Cardiac fibroblast (primary cell): ENCODE measurements around the gene PARN.
A peak's percentile ranks its signal among the peaks of the same experiment; 100 is the strongest.
"Not testable (repeated sequence)": the region's sequence is repeated elsewhere in the genome, so short reads cannot be mapped to it uniquely, and the experiment has no call there.

Experiments used
- DNase-seq, 2 donors: peaks; one replicate each; pipeline versions ENCODE4 v3.0.0 to v3.0.0-alpha.2; 2010; ENCODE audit warnings: low read depth in 2 of 2
- H3K4me3 ChIP-seq, 2 donors: replicated peaks in 1 of 2; 1 replicate in 1 of 2; 2 replicates in 1 of 2; pipeline ENCODE4 v1.5.1; 2011; ENCODE audit warnings: low read depth in 2 of 2, low read length in 2 of 2, mild to moderate bottlenecking in 2 of 2, moderate library complexity in 1 of 2
- CTCF ChIP-seq: IDR thresholded peaks from one replicate; pipeline ENCODE4 v1.5.1; 2011; ENCODE audit warnings: low read depth, mild to moderate bottlenecking, low read length, inconsistent platforms

Gene PARN

GRCh38 chr16:14545346-14545884 is 84.6 kb downstream of the PARN start:
- TF ChIP-seq CTCF = no peak
- peak in 1 of 2 donors; percentile 21 for DNase-seq
- H3K4me3 ChIP-seq = no peak overlapping the region

- not testable (repeated sequence) for H3K4me3 ChIP-seq, DNase-seq
Measured at GRCh38 chr16:14544846-14545245, 85.2 kb downstream of the PARN start.

GRCh38 chr16:14539631-14540030 is 90.4 kb downstream of the PARN start:
- no peak overlapping the region for H3K4me3 ChIP-seq
- DNase-seq = peak in 1 of 2 donors; percentile 17
- no peak for TF ChIP-seq CTCF

- no peak overlapping the region for H3K4me3 ChIP-seq
- no peak for DNase-seq
- no peak for TF ChIP-seq CTCF
Measured at GRCh38 chr16:14539156-14539555, 90.9 kb downstream of the PARN start.

GRCh38 chr16:14538604-14539003 is 91.5 kb downstream of the PARN start:
- no peak for TF ChIP-seq CTCF
- no peak overlapping the region for H3K4me3 ChIP-seq
- DNase-seq = no peak

- DNase-seq = no peak
- H3K4me3 ChIP-seq = no peak overlapping the region
- no peak for TF ChIP-seq CTCF
Measured at GRCh38 chr16:14531613-14532012, 98.4 kb downstream of the PARN start.

GRCh38 chr16:14531101-14531500 is 99.0 kb downstream of the PARN start:
- no peak for DNase-seq
- TF ChIP-seq CTCF = no peak
- no peak overlapping the region for H3K4me3 ChIP-seq
